SKM-1 (cell line): Measurements from ENCODE around the gene SUSD1.

Source experiments
- DNase-seq: peaks from one replicate; lab custom pipeline; 2025; ENCODE audit not compliant: unreplicated experiment; lab: John Stamatoyannopoulos, UW

Gene SUSD1

GRCh38 chr9:111993319-111993718 lies 181.8 kb downstream of the SUSD1 start:
- DNase-seq = no peak

GRCh38 chr9:111992523-111992922 lies 182.6 kb downstream of the SUSD1 start:
- DNase-seq = no peak

GRCh38 chr9:111991179-111991578 lies 183.9 kb downstream of the SUSD1 start:
- DNase-seq = no peak
